Esophagus muscularis mucosa (tissue), 3 donors: Measurements from ENCODE around the gene GTF2A2.

Experiments
- POLR2A ChIP-seq: fragments of 450-650 bp; IDR thresholded peaks from one replicate; pipeline ENCODE4 v1.6.1; 2017; ENCODE audit warnings: antibody characterized with exemption, moderate library complexity, mild to moderate bottlenecking, low read depth
- POLR2AphosphoS5 ChIP-seq, 2 donors: sonication (generic); formaldehyde crosslinking; IDR thresholded peaks; one replicate each; pipeline ENCODE4 v1.6.1; 2017; ENCODE audit warnings: antibody characterized with exemption in 2 of 2
- TF ChIP-seq, protein P1 (sequence below), 3 experiments: fragments of 200-600 bp in 2 of 3; fragments of 450-650 bp in 1 of 3; sonication (generic) in 2 of 3; IDR thresholded peaks; one replicate each; pipeline ENCODE4 v1.5.1; 2017 to 2019; ENCODE audit warnings: antibody characterized with exemption in 3 of 3, mild to moderate bottlenecking in 2 of 3, moderate library complexity in 1 of 3

DNA sequence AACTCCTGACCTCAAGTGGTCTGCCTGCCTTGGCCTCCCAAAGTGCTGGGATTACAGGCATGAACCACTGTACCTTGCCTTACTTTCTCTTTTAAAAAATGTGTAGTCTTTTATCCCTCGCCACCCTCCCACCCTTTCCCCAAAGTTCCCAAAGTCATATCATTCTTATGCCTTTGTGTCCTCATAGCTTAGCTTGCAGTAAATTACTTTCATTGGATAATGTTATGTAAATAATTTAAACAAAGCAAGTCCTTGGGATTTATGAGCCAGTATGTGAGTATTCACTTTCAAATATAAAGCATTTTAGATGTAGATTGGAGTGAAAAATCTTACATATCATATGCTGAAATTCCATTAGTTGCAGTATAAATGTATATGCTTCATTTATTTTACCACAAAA is 11.0 kb downstream of the GTF2A2 start:
- TF ChIP-seq, protein P1, sequence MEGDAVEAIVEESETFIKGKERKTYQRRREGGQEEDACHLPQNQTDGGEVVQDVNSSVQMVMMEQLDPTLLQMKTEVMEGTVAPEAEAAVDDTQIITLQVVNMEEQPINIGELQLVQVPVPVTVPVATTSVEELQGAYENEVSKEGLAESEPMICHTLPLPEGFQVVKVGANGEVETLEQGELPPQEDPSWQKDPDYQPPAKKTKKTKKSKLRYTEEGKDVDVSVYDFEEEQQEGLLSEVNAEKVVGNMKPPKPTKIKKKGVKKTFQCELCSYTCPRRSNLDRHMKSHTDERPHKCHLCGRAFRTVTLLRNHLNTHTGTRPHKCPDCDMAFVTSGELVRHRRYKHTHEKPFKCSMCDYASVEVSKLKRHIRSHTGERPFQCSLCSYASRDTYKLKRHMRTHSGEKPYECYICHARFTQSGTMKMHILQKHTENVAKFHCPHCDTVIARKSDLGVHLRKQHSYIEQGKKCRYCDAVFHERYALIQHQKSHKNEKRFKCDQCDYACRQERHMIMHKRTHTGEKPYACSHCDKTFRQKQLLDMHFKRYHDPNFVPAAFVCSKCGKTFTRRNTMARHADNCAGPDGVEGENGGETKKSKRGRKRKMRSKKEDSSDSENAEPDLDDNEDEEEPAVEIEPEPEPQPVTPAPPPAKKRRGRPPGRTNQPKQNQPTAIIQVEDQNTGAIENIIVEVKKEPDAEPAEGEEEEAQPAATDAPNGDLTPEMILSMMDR (IDR thresholded peaks at IDR 0.05) = no peak
- no peak for TF ChIP-seq POLR2A
- TF ChIP-seq POLR2AphosphoS5 (IDR thresholded peaks at IDR 0.05) = no peak
